Renal cortex interstitium (tissue), 11 donors: ENCODE measurements around the gene ZNF14. TPM values are rescaled to one million over a fixed set of nuclear protein-coding genes. Genes with fewer than 3 reads are reported as not detected.
"Not testable (repeated sequence)": the region's sequence is repeated elsewhere in the genome, so short reads cannot be mapped to it uniquely, and the experiment has no call there.

Experiments used
- DNase-seq, 11 donors: peaks; one replicate each; pipeline ENCODE4 v3.0.0-alpha.2; 2013; ENCODE audit warnings: low read depth in 9 of 11, low spot score in 4 of 11; ENCODE audit errors: extremely low read depth in 1 of 11
- polyA plus RNA-seq, 3 donors: library from polyadenylated mRNA; unstranded; fragments of 120-200 nt; gene quantifications; one replicate each; pipeline ENCODE4 v1.2.1, GENCODE V29; 2013; ENCODE audit not compliant: insufficient read length in 3 of 3

The ZNF14 gene
- polyA plus RNA-seq, 3 donors = 12.5 to 16.2 (median 13.9) TPM

GRCh38 chr19:19749908-19750841, 17.3 kb upstream of the ZNF14 start:
- DNase-seq = no peak

GRCh38 chr19:19749117-19749907, 16.4 kb upstream of the ZNF14 start:
- DNase-seq = no peak

- DNase-seq = no peak
Observed at GRCh38 chr19:19748249-19748938, 15.5 kb upstream of the ZNF14 start.

- DNase-seq = no peak
Observed at GRCh38 chr19:19747357-19748220, 14.7 kb upstream of the ZNF14 start.

GRCh38 chr19:19746286-19747213, 13.6 kb upstream of the ZNF14 start:
- no peak for DNase-seq

GRCh38 chr19:19745496-19746285, 12.8 kb upstream of the ZNF14 start:
- no peak for DNase-seq

GRCh38 chr19:19744641-19745040, 11.7 kb upstream of the ZNF14 start:
- DNase-seq = no peak

GRCh38 chr19:19743921-19744320, 11.0 kb upstream of the ZNF14 start:
- DNase-seq = not testable (repeated sequence)

- no peak for DNase-seq
Observed at GRCh38 chr19:19743176-19743575, 10.3 kb upstream of the ZNF14 start.

GRCh38 chr19:19742773-19743172, 9.9 kb upstream of the ZNF14 start:
- DNase-seq = no peak

GRCh38 chr19:19741184-19741583, 8.3 kb upstream of the ZNF14 start:
- no peak for DNase-seq

- no peak for DNase-seq
Observed at GRCh38 chr19:19740755-19741154, 7.8 kb upstream of the ZNF14 start.

GRCh38 chr19:19738564-19738963, 5.7 kb upstream of the ZNF14 start:
- no peak for DNase-seq

- no peak for DNase-seq
Observed at GRCh38 chr19:19737559-19738332, 4.8 kb upstream of the ZNF14 start.

GRCh38 chr19:19721896-19722295, 11.0 kb downstream of the ZNF14 start:
- DNase-seq = no peak

GRCh38 chr19:19719798-19720197, 13.1 kb downstream of the ZNF14 start:
- DNase-seq = no peak
